HG03095 (cell line): ENCODE results near the gene UBD.

ENCODE experiments used
- ATAC-seq: cut with Tn5 transposase; IDR thresholded peaks from one replicate; pipeline ENCODE4 v1.9.1; 2021; ENCODE audit warnings: moderate library complexity; ENCODE audit not compliant: unreplicated experiment

The UBD gene

GRCh38 chr6:29559524-29560287 lies at the start of gene UBD:
Gene UBD, minus strand, starts transcription at chr6:29559732. Its CDS starts 31 bp downstream, at chr6:29559701.
- no peak for ATAC-seq

DNA sequence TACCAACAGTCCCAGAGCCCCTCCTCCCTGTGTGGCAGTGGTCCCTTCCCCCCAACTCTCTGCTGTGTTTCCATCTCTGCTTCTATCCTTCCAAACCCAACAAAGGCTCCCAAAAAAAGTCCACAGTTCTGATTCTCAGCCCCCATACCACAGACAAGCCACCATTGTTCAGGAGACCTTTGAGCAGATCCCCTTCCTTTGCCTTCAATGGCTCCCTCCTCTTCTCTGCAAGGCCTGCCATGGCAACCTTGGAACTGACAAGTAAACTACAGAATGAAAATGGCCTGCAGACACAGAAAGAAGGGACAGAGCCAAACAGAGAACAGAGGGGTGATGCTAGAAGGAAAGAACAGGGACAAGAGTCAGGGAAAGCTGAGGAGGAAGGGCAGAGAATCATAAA lies 48.6 kb upstream of the UBD start:
- ATAC-seq: no peak

DNA sequence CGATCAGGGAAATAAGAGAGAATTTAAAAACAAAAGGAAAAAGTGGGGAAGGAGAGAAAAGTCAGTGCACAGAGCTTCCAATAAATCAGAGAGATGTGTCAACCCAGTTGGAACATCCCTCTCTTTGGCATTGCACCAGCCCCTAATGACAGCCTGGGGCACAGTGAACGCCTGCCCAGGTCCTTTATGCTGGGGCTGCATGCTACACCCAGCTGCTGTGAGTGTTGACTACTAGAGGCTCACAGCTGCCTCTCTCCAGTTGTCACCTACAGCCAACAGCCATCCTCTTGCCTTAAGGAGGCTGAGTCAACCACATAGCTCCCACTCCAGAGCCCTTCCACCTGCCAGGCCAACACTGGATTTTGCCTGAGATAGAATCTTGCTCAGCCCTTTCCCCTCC lies 44.4 kb upstream of the UBD start:
- ATAC-seq: no peak

- no peak for ATAC-seq
These were observed 43.9 kb upstream of the UBD start for GRCh38 chr6:29603456-29603855.

GRCh38 chr6:29602564-29603361 lies 43.2 kb upstream of the UBD start:
- no peak for ATAC-seq

- ATAC-seq: no peak
These were observed 38.7 kb upstream of the UBD start for GRCh38 chr6:29598172-29598747.

GRCh38 chr6:29597184-29597583 lies 37.7 kb upstream of the UBD start:
- no peak for ATAC-seq

DNA sequence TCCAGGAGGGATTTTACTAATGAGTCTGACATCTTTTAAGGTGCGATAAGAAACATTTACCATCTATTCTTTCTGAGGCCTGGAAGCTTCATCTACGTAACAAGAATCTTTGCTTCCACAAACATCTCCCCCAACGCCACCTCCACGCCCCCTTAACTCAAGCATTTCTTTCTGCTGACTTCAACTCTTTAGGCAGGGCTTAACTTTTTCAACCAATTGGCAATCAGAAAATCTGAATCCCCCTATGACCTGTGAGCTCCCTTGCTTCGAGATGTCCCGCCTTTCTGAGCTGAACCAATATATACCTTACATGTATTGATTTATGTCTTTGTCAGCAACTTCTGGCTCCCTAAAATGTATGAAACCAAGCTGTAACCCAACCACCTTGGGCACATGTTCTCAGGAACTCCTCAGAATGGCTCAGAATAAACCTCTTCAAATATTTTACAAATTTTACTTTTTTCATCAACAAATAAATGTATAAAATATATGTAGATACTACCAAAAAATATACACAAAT lies 36.9 kb upstream of the UBD start:
- no peak for ATAC-seq

GRCh38 chr6:29593199-29593855 lies 33.8 kb upstream of the UBD start:
- ATAC-seq: no peak

- ATAC-seq: no peak
These were observed 32.1 kb upstream of the UBD start for GRCh38 chr6:29591677-29592076.

DNA sequence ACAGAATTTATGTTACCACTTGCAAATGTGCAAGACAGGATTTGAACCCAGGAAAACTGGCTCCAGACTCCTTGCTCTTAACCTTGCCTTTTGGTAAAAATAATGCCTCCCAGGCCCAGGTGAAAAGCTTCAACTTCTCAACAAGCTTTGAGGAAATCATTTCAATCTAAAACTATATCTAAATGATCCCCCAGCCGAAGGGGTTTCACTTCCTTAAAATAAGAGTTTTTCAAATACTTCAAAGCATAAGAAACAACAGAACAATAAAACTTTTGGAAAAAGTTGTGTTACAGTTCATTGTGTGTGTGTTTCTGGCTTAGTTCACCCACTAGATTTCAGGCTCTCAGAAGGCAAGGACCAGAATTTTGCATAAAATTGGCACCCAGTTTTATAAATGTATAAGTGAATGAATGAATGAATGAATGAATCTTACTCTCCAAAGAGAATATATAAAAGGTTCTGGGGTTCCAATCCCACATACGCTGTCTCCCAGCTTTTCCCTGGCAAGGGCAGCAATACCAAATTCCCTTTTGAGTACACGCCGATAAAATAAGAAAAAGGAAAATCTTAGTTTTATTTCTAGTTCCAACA lies 30.8 kb upstream of the UBD start:
- no peak for ATAC-seq

GRCh38 chr6:29589423-29590048 lies 30.0 kb upstream of the UBD start:
- ATAC-seq: no peak

DNA sequence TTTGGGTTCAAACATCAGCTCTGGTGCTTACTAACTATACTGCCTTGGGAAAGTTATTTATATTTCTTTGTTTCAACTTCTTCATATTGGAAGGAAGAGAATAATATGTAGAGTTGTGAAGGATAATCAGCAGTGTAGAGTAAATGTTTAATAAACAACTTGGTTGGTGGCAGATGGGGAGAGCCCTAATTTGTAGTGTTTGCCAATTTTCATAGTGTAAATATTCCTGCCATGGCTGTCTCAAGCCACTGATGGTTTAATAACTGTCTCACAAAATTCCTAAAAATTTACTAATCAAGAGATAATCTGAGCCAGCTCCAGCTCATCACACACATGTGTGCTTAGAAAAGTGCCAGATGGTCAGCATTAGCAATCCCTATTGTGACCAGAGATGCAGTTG lies 25.3 kb upstream of the UBD start, which contains the start of gene OR2H2:
TSS of gene OR2H2 (plus strand) at position 301 of the 400 bp plus-strand sequence. CDS start 2,824 bp downstream, outside the sequence.
- no peak for ATAC-seq

GRCh38 chr6:29577544-29577943 lies 18.0 kb upstream of the UBD start:
- no peak for ATAC-seq

- no peak for ATAC-seq
These were observed 16.5 kb upstream of the UBD start for GRCh38 chr6:29576056-29576455.

DNA sequence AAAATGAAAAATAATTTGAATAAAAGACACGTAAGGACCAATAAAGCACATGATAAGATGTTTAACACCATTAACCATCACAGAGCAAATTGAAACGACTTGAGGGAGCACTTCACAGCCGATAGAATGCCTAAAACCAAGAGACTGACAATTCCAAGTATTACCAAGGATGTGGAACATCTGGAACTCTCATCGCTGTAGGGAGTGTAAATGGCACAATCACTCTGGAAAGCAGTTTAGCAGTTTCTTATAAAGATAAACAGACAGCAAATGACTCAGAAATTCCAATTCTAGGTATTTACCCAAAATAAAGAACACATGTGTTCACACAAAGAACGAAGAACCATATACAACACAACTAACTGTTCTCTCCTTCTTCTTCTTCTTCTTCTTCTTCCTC lies 8.5 kb upstream of the UBD start:
- no peak for ATAC-seq

GRCh38 chr6:29567541-29567940 lies 8.0 kb upstream of the UBD start:
- ATAC-seq: no peak

GRCh38 chr6:29566856-29567255 lies 7.3 kb upstream of the UBD start:
- no peak for ATAC-seq

- peak; percentile 50 for ATAC-seq
These were observed 5.3 kb upstream of the UBD start for GRCh38 chr6:29564875-29565274.

GRCh38 chr6:29563435-29563965 lies 4.0 kb upstream of the UBD start:
- ATAC-seq: no peak
